GM10248 (cell line): ENCODE measurements around the gene AGBL3.

Source experiments
- CTCF ChIA-PET: fragments of 300-600 bp; sonication (Branson Sonifier 250); formaldehyde crosslinking; extraction: SDS; loops from one replicate; lab custom pipeline; 2021; ENCODE audit warnings: antibody characterized with exemption; lab: Yijun Ruan, JAX
- POLR2A ChIA-PET: fragments of 350-650 bp; sonication (Branson Sonifier 250); formaldehyde crosslinking; extraction: SDS; loops from one replicate; lab custom pipeline; 2020; ENCODE audit warnings: antibody characterized with exemption; lab: Yijun Ruan, JAX
- DNase-seq: peaks from one replicate; pipeline ENCODE4 v3.0.0; 2012; ENCODE audit errors: extremely low spot score
- TF ChIP-seq, protein P1 (sequence below): IDR thresholded peaks from 2 replicates; pipeline ENCODE4 v1.5.1; 2012; ENCODE audit warnings: mild to moderate bottlenecking, low read depth; ENCODE audit errors: extremely low read depth, missing control alignments, control extremely low read depth

AGBL3 gene

DNA sequence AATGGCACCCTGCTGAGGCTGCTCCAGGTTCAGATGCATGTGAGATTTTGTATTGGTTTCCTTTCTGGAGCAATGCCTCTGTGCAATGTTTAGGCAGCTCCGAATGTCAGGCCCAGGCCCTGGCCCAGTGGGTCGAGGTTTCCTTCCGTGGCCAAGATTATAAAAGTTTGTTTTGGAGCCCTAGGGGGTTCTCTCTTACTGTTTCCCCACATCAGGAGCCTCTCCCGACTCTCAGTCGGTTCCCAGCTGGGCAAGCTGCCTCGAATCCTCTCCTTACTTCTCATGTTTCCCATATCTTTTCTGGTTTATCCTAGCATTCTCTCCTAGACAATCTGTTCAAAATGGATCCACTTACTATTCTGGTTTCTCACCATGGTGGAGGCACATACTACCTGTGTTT is 172.6 kb downstream of the AGBL3 start:
- CTCF ChIA-PET, result interaction anchor here (0.9 to 4.4 kb wide), 6 partner anchors 8 to 173 kb away, joined by 3 to 27 read pairs (median 6); partner anchors contain the start of genes AGBL3, CYREN and TMEM140
- TF ChIP-seq, protein P1, sequence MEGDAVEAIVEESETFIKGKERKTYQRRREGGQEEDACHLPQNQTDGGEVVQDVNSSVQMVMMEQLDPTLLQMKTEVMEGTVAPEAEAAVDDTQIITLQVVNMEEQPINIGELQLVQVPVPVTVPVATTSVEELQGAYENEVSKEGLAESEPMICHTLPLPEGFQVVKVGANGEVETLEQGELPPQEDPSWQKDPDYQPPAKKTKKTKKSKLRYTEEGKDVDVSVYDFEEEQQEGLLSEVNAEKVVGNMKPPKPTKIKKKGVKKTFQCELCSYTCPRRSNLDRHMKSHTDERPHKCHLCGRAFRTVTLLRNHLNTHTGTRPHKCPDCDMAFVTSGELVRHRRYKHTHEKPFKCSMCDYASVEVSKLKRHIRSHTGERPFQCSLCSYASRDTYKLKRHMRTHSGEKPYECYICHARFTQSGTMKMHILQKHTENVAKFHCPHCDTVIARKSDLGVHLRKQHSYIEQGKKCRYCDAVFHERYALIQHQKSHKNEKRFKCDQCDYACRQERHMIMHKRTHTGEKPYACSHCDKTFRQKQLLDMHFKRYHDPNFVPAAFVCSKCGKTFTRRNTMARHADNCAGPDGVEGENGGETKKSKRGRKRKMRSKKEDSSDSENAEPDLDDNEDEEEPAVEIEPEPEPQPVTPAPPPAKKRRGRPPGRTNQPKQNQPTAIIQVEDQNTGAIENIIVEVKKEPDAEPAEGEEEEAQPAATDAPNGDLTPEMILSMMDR, result no peak
- DNase-seq, result no peak
- POLR2A ChIA-PET, result interaction anchor here (0.6 to 1.5 kb wide), 2 partner anchors 11 to 179 kb away, joined by 3 to 4 read pairs; partner anchors contain the start of gene TMEM140

DNA sequence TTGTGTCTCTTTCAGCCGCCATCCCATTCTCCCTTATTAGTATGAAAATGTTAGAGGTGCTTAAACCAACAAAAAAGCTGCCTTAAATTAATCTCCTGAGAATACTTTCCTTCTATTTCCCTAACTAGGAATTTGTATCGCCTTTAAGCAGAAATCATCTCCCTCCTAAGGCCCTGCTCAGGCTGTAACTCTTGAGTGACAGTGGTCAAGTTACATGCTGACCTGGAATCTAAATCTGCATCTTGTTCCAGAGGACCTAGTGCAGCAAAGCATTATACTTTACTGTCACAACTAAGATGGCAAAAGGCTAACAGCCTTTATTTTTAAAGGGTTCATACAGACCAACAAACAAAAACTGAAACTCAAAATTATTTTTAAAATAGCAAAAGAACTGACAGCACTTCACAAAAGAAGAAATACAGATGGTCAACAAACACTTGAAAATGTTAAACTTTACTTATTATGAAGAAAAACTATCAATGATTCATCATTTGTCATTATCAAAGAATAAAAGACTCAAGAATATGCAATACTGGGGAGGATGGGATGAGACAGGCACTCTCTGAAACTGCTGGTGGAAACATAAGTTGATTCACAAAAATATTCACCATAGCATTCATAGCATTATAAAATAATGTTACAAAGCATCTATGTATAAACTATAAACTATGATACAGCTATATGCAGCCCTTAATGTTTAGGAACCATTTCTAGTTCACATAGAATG is 173.2 kb downstream of the AGBL3 start:
- POLR2A ChIA-PET, result interaction anchor here (1.0 to 1.5 kb wide), 2 partner anchors 9 to 12 kb away, joined by 3 to 4 read pairs; partner anchors contain the start of gene TMEM140
- CTCF ChIA-PET, result interaction anchor here (1.2 to 4.4 kb wide), 4 partner anchors 9 to 159 kb away, joined by 3 to 24 read pairs (median 9); partner anchors contain the start of genes CYREN and TMEM140
- TF ChIP-seq, protein P1, result no peak
- no peak for DNase-seq

DNA sequence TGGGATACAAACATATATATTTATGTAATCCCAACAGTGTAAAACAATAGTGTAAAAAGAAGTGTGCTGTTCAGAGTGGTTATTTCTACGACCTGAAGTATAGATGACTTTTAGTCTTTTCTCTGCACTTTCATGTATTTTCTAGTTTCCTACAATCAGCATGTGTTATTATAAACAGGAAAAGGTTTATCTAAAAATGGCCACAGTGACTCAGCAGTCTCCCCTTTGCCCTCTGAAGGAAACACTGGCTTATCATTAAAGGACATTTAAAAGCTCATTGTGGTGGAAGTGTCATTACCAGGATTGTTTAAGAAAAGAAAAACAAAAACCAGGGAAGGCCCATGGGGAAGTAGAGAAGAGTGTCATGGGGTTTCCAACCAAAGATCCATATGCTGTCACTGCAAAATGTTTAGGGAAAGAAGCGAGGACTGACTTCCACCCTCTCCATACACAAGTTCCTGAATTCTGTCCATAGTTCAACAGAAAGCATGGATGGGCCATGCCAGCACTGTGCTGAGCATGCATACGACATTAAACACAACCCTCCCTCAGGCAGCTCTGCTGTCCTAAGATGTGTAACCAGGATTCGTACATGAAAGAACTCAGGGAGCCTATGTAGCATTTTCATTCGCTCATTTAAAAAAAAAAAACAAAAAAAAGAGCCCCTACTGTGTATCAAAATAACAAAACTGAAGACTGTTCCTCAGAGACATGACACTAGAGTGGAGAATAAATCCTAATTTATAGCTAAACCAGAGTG is 174.0 kb downstream of the AGBL3 start:
- CTCF ChIA-PET, result interaction anchor here (1.0 to 4.4 kb wide), 8 partner anchors 9 to 513 kb away, joined by 3 to 24 read pairs (median 4); partner anchors contain the start of genes AGBL3, CYREN and TMEM140
- POLR2A ChIA-PET, result interaction anchor here (0.9 to 1.0 kb wide), 3 partner anchors 10 to 513 kb away, joined by 3 read pairs; partner anchors contain the start of gene CYREN
- DNase-seq, result no peak
- TF ChIP-seq, protein P1, result no peak

DNA sequence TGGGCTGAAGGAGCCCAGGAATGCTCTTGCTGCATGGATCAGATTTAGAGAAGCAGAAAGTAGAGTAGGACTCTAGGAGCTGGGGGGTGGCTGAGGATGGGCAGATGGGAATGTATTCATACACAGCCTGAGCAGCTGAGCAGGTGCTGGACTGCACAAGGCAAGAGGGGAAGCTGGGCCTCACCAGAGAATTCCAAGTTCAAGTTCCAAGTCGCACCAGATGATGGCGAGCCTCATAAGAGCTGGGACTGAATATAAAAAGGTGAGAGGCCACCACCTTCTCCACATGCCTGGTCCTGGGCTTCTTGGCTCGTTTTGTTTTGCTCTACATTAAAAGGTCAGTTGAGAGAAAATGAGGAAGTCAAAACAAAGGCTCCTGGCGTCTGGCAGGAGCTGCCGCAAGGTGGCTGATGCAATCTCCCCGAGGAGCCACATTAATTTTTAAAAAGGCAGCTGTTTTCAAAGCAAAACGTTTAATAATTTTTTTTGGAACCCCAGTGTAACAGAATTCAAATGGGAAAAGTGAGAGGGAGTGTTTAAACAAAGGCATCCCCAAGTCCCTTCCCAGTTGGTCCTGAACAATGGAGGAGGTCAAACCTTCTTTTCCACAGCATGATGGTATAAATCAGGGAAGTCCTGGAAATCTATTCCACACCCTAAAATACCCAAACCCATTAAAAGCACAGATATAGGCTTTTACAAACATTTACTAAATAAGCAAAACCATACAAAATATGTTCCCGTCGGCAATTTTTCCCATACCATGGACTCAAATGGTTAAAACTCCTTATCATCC is 174.7 kb downstream of the AGBL3 start:
- no peak for DNase-seq
- CTCF ChIA-PET, result interaction anchor here (1.0 to 4.4 kb wide), 8 partner anchors 9 to 514 kb away, joined by 3 to 24 read pairs (median 4); partner anchors contain the start of genes AGBL3, CYREN and TMEM140
- POLR2A ChIA-PET, result interaction anchor here (0.9 to 1.0 kb wide), 4 partner anchors 10 to 513 kb away, joined by 3 read pairs; partner anchors contain the start of gene CYREN
- TF ChIP-seq, protein P1, result no peak

GRCh38 chr7:135161669-135162068 is 175.4 kb downstream of the AGBL3 start:
- TF ChIP-seq, protein P1, result no peak
- POLR2A ChIA-PET, result interaction anchor here (0.9 kb wide), 2 partner anchors 9 to 27 kb away, joined by 3 read pairs; partner anchors contain the start of gene CYREN
- no peak for DNase-seq
- CTCF ChIA-PET, result interaction anchor here (0.7 to 4.4 kb wide), 10 partner anchors 9 to 514 kb away, joined by 3 to 24 read pairs (median 4); partner anchors contain the start of genes AGBL3, CYREN and TMEM140
